Measurements from ENCODE around the gene ERMAP. TPM values are rescaled to one million over a fixed set of nuclear protein-coding genes. Genes with fewer than 3 reads are reported as not detected.
A peak's percentile ranks its signal among the peaks of the same experiment; 100 is the strongest.
"Not testable (repeated sequence)": the region's sequence is repeated elsewhere in the genome, so short reads cannot be mapped to it uniquely, and the experiment has no call there.

The ERMAP gene
- total and polyA plus RNA-seq, 10 donors, result 3.0 to 19.3 (median 13.1) TPM

GRCh38 chr1:42852608-42852980 lies 35.7 kb downstream of the ERMAP start:
- Histone ChIP-seq H3K9me3 (peaks cover 0 to 12% (median 2%) of the 10 kb centered on the region in 8 donors), H3K4me1 (peaks cover 3 to 41% (median 8%) of the 10 kb centered on the region in 6 donors), H3K36me3 (peaks cover 0 to 34% (median 16%) of the 10 kb centered on the region in 6 donors), H3K27me3 (replicated peaks in 1 of 7) (no peaks in the 10 kb centered on the region), H3K4me3 (no peak overlapping the region), H3K27ac (peak overlapping the region in 2 of 8 donors; percentile 21 to 33)
- no peak for DNase-seq
- WGBS, 5 donors, result 35 to 49% (median 42%) methylated on average over 2 of the region's 2 CpGs
- intact Hi-C loops (cut with DNase I; ENCODE audit: low total_unique reads), result no loop called here
- TF ChIP-seq, protein P1, sequence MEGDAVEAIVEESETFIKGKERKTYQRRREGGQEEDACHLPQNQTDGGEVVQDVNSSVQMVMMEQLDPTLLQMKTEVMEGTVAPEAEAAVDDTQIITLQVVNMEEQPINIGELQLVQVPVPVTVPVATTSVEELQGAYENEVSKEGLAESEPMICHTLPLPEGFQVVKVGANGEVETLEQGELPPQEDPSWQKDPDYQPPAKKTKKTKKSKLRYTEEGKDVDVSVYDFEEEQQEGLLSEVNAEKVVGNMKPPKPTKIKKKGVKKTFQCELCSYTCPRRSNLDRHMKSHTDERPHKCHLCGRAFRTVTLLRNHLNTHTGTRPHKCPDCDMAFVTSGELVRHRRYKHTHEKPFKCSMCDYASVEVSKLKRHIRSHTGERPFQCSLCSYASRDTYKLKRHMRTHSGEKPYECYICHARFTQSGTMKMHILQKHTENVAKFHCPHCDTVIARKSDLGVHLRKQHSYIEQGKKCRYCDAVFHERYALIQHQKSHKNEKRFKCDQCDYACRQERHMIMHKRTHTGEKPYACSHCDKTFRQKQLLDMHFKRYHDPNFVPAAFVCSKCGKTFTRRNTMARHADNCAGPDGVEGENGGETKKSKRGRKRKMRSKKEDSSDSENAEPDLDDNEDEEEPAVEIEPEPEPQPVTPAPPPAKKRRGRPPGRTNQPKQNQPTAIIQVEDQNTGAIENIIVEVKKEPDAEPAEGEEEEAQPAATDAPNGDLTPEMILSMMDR (IDR thresholded peaks at IDR 0.05 in 8 of 11, conservative IDR thresholded peaks at IDR 0.05 in 3 of 11), result no peak
- no peak for TF ChIP-seq POLR2A (IDR thresholded peaks at IDR 0.05)
- no peak for TF ChIP-seq POLR2AphosphoS5 (IDR thresholded peaks at IDR 0.05)

GRCh38 chr1:42853116-42853884 lies 36.4 kb downstream of the ERMAP start:
- Histone ChIP-seq H3K27ac (peak overlapping the region in 1 of 8 donors; percentile 33), H3K4me1 (peaks cover 0 to 34% (median 1%) of the 10 kb centered on the region in 6 donors), H3K4me3 (no peak overlapping the region), H3K27me3 (replicated peaks in 1 of 7) (no peaks in the 10 kb centered on the region), H3K36me3 (peaks cover 0 to 34% (median 16%) of the 10 kb centered on the region in 6 donors), H3K9me3 (peaks cover 0 to 12% (median 2%) of the 10 kb centered on the region in 8 donors)
- 85 to 92% (median 87%) methylated on average over 6 of the region's 6 CpGs for WGBS, 5 donors
- DNase-seq, result no peak
- intact Hi-C loops (cut with DNase I; ENCODE audit: low total_unique reads), result no loop called here
- TF ChIP-seq, protein P1 (IDR thresholded peaks at IDR 0.05 in 8 of 11, conservative IDR thresholded peaks at IDR 0.05 in 3 of 11), result no peak
- no peak for TF ChIP-seq POLR2A (IDR thresholded peaks at IDR 0.05)
- TF ChIP-seq POLR2AphosphoS5 (IDR thresholded peaks at IDR 0.05), result no peak

- H3K27ac ChIP-seq; intact Hi-C loops (cut with DNase I; ENCODE audit: low total_unique reads); H3K36me3 ChIP-seq; H3K4me3 ChIP-seq; DNase-seq: not testable (repeated sequence)
- peaks cover 0 to 15% (median 0%) of the 10 kb centered on the region in 7 donors for H3K27me3 ChIP-seq (replicated peaks in 1 of 7)
- WGBS, 5 donors, result 89 to 99% (median 95%) methylated on average over 3 of the region's 3 CpGs
- H3K4me1 ChIP-seq, result peaks cover 0 to 15% (median 0%) of the 10 kb centered on the region in 6 donors
- peaks cover 0 to 21% (median 0%) of the 10 kb centered on the region in 8 donors for H3K9me3 ChIP-seq
These were observed 39.6 kb downstream of the ERMAP start for GRCh38 chr1:42856554-42856953.

DNA sequence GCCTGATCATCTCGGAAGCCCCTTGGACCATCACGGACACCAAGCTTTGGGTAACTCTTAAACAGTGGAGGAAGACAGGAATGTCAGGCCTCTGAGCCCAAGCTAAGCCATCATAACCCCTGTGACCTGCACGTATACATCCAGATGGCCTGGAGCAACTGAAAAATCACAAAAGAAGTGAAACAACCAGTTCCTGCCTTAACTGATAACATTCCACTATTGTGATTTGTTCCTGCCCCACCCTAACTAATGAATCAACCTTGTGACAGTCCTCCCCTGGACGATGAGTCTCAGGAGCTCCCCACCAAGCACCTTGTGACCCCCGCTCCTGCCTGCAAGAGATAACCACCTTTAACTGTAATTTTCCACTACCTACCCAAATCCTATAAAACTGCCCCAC lies 42.4 kb downstream of the ERMAP start:
- intact Hi-C loops (cut with DNase I; ENCODE audit: low total_unique reads); DNase-seq; H3K4me3 ChIP-seq; H3K27ac ChIP-seq; H3K4me1 ChIP-seq; H3K36me3 ChIP-seq: not testable (repeated sequence)
- H3K27me3 ChIP-seq (replicated peaks in 1 of 7), result peaks cover 0 to 28% (median 0%) of the 10 kb centered on the region in 7 donors
- H3K9me3 ChIP-seq, result peaks cover 0 to 20% (median 0%) of the 10 kb centered on the region in 8 donors
- WGBS, 5 donors, result 73 to 93% (median 85%) methylated on average over 5 of the region's 5 CpGs

DNA sequence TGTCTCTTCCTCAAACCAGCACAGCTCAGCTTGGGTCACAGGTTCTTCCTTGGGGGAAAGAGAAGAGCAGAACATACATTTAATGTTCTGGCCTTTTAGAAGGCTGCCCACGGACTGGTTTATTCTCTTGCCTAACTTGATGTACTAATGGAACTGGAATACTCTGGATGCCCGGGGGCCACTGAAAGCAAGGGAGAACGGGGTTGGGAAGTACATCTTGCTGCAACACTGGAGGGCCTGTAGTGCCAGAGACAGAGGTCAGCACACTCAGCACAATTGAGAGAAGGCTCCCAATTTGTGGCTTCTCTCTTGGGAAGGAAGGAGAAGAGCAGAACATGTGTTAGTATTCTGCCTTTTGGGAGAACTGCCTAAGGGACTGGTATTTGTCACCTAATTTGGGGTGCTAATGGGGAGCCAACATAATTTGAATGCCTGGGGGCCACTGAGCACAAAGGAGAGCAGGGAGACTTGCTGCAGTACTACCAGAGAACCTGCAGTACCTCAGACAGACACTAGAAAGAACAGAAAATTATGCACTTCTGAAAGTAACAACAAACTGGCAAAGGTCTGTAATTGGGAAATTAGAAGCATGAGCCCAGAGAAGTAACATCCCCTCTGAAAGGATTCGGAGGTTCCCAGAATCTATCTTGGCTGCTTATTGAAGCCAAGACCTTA lies 43.6 kb downstream of the ERMAP start:
- Histone ChIP-seq H3K9me3 (peaks cover 0 to 20% (median 0%) of the 10 kb centered on the region in 8 donors), H3K27me3 (replicated peaks in 1 of 7) (peaks cover 0 to 28% (median 0%) of the 10 kb centered on the region in 7 donors), H3K27ac (no peak overlapping the region), H3K4me1 (no peaks in the 10 kb centered on the region), H3K4me3 (no peak overlapping the region), H3K36me3 (no peaks in the 10 kb centered on the region)
- DNase-seq, result no peak
- TF ChIP-seq POLR2A (IDR thresholded peaks at IDR 0.05), result no peak
- TF ChIP-seq, protein P1 (IDR thresholded peaks at IDR 0.05 in 8 of 11, conservative IDR thresholded peaks at IDR 0.05 in 3 of 11), result no peak
- TF ChIP-seq POLR2AphosphoS5 (IDR thresholded peaks at IDR 0.05), result no peak
- WGBS, 5 donors, result 65 to 88% (median 80%) methylated on average over 4 of the region's 4 CpGs
- intact Hi-C loops (cut with DNase I; ENCODE audit: low total_unique reads), result no loop called here
